ENCODE data around the gene HSD3B1.

The HSD3B1 gene
- 0 reads per million in 2 donors for total RNA-seq

DNA sequence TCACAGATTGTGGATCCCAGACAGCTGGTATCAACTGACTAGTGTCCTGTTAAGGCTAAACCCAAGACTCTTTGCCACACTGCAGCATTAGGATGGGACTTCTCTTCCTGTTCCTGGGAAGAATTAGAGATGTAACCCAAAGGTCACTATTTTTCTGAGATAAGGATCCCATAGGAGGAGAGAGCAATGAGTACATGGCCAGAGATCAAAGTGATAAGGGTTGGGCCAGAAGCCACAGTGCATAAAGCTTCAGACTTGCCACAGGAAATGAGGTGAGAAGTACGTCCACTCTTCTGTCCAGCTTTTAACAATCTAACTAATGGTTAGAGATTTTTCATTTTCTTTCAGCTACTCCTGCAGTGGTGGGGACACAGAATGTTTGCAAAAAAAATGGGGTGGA is at the start of gene HSD3B1:
Gene HSD3B1, plus strand, starts transcription at position 270 of the 400 bp plus-strand sequence. CDS start 267 bp downstream, outside the sequence.
- no peak for DNase-seq

DNA sequence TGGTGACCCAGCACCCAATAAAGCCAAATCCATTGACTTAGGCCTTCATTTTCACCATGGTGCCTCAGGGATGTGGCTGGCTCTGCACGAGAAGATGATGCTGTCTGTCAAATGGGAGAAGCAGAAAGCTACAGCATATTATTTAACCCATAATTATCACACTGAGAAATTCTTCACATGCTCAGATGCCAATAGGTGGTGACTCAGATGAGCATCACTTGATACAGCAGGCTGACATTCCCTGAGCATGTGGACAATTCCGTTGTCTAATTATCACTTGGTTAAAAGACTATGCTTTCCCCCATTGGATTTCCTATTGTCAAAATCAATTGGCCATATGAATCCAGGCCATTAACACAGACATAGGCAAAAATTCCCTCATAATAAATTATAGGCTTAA is 44.0 kb upstream of the HSD3B1 start:
- no peak for DNase-seq

DNA sequence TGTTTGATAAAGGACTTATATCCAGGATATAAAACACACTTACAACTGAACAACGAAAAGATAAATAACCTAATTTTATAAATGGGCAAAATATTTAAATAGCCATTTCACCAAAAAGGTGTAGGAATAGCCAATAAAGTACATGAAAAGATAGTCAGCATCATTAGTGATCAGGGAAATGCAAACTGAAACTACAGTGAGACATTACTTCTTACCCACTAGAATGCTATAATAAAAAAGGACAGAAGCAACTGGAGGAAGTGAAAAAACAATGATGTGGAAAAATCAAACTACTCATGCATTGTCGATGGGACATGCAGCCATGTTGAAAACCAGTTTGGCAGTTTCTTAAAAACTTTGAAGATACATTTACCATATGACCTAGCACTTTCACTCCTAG is 43.4 kb upstream of the HSD3B1 start:
- no peak for DNase-seq

DNA sequence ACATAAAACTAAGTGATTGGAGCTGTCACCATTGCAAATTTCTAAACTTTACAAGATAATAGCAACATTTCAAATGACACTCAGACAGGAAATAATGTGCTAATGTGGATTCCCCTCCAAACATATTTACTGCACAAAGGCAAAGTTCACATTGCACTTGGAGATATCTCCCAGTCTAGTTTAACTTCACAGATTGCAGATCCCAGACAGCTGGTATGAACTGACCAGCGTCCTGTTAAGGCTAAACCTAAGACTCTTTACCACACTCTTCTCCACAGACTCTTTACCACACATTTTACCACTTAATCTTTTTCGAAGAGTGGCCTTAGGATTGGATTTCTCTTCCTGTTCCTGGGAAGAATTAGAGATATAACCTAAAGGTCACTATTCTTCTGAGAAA is 40.6 kb upstream of the HSD3B1 start:
- DNase-seq, result no peak

DNA sequence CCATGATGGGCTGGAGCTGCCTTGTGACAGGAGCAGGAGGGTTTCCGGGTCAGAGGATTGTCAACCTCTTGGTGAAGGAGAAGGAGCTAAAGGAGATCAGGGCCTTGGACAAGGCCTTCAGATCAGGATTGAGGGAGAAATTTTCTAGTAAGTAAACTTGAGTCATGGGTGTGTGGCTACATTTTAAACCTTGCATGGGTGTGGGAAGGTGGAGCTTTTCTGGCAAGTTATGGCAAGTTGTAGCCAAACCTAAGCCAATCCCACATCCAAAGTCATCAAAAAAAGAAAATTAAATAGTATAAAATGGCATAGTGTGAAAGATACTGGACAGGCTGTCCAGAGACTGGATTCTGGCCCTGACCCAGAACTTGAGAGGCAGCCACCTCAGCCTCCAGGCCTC is 39.8 kb upstream of the HSD3B1 start:
- no peak for DNase-seq

DNA sequence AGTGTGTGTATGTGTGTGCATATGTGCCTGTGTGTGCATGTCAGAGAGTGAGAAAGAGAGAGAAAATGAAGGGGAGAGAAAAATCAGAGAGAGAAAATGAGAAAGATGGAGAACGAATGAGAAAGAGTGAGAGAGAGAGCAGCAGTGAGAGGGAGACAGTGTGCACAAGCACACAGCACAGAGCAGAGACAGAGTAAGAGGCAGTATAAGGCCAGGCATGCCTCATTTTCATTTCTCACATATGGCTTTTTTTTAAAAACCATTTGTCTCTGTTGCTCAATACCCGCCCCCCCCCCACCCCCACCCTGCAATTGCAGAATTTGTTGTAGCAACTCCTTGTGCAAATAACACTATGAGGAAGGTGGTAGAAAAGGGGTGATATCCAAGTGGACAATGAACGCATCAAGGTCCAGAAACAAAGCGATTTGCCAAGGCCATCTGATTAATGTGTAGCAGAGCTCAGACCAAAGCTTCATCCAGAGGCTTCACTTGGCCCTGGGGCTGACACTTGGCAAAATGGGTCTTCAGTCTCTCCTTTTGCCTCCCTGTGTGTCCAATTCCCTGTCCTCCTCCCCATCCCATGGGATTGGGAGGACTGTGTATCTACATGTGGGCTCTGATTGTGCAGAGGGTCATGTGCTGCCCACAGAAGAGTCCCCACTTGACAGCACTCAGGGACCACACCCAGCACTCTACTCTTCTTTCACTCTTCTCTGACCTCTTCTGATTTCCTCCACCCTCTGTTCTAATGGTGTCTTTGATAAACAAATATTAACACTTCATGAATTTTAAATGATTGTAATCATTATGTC is 38.9 kb upstream of the HSD3B1 start:
- DNase-seq, result no peak

DNA sequence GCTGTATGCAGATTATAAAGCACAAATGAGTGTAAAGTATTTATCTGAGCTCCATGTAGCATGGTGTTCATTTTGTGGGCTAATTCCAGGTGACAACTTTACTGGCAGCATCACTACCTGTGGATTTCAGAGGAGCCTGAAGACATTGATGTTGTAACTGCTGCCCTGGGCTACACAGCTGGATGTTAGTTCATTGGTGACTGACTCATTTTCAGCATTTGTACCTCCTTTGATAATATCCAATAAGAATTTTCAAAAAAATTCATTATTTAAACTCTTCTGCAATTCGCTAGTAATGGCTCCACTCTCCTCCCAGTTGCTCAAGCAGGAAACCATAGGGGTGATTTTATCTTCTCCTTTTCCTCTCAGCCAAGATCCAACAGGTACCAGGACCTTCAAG is 37.3 kb upstream of the HSD3B1 start:
- no peak for DNase-seq

DNA sequence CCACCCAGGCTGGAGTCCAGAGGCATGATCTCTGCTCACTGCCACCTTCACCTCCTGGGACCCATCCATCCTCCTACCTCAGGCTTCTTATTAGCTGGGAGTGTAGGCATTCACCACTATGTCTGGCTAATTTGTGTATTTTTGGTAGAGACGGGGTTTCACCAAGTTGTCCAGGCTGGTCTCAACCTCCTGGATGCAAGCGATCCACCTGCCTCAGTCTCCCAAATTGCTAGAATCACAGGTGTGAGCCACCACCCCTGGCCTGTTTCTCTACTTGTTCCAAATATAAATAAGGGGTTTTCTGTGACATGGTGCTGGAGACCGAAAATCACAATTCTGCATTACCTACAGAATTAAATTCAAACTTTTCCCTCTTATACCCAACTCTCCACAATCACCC is 36.6 kb upstream of the HSD3B1 start:
- no peak for DNase-seq

DNA sequence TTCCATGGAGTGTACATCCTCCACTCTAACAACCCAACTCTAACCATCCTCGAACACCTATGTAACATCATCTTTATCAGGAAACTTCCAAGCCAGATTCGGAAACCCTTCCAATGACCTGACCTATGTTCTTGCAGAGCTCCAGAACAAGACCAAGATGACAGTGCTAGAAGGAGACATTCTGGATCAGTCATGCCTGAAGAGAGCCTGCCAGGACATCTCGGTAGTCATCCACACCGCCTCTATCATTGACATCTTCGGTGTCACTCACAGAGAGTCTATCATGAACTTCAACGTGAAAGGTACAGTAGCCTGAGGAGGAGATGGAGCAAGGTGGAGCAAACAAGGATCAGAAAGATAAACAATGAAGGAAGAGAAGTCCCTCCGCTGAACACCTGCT is 36.1 kb upstream of the HSD3B1 start:
- DNase-seq, result no peak

DNA sequence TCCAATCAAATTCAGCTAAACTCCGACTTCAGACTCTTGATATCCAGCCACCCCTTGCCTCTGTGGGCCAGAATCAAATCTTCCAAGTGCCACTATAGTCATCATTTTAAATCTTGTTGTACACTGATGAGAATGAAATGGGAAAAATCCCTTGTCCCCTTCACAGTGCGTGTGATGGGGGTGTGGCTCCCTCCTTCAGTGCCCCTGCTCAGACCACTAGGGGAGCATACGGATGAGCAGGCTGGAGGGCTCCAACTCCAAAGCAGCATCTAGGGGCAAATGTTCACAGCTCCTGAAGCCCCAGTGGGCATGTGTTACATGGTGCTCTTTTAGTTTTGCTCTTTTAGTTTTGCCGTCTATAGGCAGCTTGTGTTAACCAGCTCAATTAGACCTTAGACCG is 35.4 kb upstream of the HSD3B1 start:
- no peak for DNase-seq

DNA sequence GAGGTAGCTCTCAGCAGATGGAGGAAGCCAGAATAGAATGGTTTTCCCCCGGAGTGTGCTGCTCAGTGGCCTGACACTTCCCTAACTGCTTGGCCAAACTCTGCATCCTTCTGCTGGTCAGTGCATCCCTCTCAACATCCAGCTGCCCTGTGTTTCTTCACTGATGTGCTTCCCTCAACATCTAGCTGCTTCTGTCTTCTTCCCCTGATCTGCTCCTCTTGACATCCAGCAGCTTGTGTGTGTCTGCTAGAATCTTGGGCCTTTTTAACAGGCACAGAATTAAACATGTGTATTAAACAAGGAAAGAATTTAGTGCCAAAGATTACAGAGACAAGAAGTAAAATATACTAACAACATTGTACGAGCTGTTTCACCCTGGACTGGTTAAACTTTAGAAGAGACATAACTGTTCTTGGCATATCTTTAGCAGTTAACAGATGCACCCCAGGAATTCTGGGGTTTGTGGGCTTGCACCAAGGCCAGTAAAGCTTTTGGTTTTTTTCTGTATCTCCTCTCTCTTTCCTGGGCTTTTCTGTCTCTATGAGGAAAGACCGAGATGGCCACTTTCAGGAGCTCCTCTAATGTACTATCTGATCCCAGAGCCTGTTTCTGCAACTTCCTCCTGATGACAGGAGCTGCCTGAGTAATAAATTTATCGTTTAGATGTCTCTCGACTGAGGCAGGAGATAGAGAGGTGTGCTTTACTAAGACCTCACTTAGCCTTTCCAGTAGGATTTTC is 34.8 kb upstream of the HSD3B1 start:
- DNase-seq, result no peak

DNA sequence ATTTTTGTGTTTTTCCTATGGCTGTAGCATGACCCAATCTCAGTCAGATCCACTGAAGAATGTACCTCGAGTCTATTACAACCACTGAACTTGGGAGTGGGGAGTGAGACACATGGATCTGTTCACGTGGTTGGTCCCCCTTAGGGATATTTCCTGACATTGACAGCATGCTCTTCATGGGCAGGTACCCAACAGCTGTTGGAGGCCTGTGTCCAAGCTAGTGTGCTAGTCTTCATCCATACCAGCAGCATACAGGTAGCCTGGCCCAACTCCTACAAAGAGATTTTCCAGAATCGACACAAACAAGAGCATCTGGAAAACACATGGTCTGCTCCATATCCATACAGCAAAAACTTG is 34.2 kb upstream of the HSD3B1 start:
- DNase-seq, result no peak

DNA sequence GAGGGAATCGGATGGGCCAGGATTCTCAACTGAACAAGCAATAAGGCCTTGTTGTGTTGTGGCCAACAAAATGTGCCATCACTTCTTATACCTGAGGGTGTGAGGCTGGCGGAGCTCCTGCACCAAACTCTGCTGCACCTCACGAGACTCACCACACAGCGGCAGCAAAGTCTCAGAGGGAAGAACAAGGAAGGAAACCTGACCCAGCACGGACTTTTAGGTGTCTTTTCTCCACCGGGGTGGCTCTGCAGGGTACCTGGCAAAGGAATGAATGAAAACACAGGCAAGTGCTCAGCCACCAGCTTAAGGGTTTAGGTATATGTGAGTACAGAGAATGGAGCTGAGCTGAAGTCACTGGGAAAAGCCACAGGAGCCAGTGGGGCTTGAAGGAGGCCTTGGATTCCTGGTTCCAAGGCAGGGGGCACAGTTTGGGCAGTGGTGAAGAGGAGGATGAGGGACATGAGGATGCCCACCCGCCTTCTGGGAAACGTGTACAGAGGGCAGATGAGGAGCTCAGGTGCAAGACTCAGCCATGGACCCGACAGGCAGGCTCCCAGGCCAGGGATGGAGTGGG is 31.1 kb upstream of the HSD3B1 start:
- DNase-seq, result no peak

DNA sequence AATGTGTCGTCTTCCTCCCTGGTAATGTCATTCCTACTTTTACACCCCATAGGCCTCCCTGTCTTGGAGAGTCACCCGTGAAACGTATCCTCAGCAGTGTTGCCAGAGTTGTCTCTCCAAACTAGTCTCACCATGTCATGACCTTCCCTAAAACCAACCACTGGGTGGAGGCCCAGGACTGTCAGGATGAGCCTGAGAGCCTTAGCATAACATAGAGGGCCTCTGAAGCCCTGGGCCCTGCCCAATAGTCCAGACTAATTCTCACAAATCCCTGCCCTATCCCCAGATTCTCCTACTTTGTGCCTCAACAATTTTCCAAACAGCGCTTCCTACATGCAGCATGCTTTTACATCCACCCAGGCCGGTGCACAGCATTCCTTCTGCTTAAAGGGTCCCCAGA is 29.3 kb upstream of the HSD3B1 start:
- no peak for DNase-seq

DNA sequence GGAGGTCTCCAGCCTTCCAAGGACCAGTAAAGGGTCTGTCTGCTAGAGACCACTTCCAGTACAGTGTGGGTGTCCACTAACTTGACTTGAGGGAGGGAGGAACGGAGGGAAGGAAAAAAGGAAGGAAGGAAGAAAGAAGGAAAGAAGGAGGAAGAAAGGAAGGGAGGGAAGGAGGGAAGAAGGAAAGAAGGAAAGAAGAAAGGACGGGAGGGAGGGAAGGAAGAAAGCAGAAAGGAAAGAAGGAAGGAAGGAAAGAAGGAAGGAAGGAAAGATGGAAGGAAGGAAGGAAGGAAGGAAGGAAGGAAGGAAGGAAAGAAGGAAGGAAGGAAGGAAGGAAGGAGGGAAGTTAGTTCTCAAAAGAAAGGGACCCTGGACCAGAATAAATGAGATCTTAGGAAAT is 26.8 kb upstream of the HSD3B1 start:
- no peak for DNase-seq

DNA sequence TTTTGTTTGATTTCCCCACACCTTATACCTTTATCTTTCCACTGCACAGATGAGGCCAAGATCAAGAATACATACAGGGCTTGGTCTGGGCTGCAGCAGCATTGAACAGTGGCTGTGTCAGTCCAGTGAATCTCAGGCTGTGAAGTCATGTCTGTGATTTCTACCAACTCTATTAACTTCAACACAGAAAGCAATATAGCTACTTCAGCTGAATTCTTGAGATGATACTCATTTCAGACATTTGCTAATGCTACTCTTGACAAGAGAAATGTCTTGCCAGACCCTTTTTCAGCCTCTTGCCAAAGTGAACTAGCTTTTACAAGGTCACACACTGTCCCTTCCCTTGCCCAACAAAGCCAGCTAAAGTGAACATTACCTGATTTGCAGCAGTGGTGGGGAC is 25.1 kb upstream of the HSD3B1 start:
- no peak for DNase-seq

DNA sequence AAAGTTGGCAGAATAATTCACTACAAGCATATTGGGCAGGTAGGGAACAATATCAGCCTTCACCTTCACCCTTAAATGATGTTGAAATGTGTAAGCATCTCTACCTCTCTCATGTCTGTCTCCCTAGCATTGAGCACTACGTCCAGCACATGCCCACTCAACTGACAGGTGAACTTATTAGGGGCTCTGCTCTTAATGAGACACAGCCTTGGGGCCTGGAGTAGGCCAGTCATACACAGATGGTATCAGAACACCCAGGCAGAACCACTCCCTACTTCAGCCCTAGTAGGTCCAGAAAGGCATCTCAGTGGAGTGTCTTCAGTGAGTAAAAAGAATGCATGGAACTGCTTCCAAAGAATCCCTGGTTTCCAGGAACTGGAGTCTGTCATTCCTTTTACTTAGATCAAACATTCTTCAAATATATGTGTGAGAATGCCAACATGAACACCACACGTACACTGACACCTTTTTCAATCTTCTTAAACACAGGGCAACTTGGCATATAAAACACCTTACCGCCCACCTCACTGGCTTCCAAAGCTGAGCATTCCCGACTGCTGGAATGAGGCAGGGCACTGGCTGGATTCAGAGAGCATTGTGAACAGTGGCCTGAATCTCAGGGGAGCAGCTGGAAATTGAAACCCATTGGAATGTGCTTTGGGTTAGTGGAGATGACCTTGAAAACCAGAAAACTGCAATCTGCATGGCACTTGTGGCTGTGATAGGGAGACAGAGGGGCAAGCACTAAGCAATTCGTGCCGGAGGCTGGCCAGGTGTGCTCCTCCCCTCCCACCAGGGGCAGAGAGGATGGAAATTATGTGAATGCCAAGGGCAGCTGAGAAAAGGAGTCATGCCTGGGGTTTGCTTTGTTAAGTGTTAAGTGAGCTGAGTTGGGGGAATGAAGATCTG is 24.2 kb upstream of the HSD3B1 start:
- DNase-seq, result no peak

DNA sequence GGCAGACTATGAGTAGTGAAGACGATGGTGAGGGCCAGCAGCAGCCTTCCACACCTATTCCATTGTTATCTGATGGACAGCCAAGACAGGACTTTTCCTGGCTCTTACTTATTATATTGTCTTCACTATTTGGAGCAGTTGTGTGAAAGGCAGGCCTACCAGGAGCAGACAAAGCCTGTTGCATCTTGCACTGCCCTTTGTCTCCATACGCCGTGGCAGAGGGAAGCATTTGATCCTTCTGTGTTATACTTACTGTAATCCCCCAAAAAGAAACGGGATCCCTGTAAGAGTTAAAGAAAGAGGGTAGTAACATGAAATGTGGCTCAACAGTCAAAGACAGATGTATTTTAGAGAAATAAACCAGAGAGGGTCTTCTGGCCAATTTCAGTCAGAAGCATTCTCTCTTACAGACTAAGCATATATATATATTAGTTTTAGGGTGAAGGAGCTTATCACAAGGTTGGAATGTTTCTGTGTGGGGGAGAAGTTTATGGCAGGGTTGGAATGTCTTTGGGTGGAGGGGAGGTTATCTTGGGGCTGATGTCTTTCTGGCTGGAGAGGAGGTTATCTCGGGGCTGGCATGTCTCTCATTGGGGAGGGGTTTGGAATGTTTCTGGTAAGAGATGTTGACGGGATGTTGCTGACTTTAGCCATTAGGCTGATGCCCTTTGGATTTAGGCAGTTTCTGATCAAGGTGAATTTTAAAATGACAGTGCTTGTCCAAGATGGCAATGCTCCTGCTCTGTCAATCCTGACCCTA is 23.4 kb upstream of the HSD3B1 start:
- no peak for DNase-seq

DNA sequence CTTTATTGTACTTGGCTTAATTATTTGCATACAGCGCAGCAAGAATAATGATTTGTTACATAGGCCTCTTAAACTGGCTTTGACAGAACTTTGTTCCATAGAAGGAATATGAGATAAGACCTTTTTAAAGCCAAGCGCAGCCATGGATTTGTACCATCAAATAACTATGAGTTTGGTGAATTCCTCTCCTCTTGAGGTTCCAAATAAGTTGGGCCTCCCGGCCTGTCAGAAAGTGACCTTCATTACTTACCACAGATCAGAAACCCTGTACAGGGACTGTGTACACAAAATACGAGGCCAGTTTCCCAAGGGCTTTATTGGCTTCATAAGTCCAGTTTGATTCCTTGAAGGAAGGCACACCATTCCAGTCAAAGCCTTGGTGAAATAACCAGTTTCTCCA is 21.8 kb upstream of the HSD3B1 start:
- no peak for DNase-seq

DNA sequence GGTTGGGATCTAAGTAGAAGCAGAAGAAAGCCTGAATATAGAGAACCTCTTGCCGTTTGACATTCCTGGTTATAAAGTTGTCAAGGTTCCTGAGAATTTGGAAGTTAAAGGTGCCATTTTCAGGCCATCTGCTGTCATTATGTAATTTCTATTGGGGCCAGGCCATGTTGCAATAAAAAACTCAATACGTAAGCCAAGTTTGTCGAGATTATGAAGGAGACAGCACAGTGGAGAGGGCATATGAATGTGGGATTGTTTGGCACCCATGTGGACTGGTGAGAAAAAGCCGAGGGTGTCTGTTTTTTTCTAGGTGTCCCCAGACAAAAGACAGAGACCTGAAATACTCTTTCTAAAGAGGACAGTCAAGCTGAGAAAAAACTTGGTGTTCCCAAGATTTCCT is 18.8 kb upstream of the HSD3B1 start:
- no peak for DNase-seq

DNA sequence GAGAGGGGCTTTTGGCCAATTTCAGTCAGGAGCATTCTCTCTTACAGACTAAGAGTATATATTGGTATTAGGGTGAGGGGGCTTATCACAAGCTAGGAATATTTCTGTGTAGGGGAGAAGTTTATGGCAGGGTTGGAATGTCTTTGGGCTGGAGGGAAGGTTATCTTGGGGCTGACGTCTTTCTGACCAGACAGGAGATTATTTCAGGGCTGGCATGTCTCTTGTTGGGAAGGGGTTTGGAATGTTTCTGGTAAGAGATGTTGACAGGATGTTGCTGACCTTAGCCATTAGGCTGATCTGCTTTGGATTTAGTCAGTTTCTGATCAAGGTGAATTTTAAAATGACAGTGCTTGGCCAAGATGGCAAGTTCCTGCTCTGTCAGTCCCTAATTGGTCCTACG is 17.8 kb upstream of the HSD3B1 start:
- DNase-seq, result no peak

DNA sequence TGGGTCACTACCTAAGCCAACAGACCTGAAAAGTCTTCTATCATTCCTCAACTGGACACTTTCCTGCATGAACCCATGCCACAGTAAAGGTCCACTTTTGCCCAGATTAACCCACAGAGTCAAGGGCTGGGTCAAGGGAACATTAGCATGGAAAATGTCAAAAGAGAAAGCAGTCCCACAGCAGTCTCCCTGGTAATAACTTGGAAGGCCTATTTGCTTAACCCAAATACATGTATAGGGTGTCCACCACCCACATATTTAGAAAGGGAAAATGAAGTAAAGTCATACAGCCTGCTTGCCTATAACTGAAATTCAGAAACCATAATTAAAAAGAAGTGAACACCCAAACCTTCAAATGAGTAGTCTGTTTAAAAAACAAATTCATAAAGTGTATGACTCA is 16.1 kb upstream of the HSD3B1 start:
- no peak for DNase-seq

All from activated gamma-delta T cell (primary cell).